HG03571 (cell line): ENCODE data around the gene TAF4.
"Not testable (repeated sequence)": the region's sequence is repeated elsewhere in the genome, so short reads cannot be mapped to it uniquely, and the experiment has no call there.

Experiments used
- ATAC-seq: cut with Tn5 transposase; IDR thresholded peaks from one replicate; pipeline ENCODE4 v1.9.1; 2021; ENCODE audit not compliant: unreplicated experiment

TAF4 gene

DNA sequence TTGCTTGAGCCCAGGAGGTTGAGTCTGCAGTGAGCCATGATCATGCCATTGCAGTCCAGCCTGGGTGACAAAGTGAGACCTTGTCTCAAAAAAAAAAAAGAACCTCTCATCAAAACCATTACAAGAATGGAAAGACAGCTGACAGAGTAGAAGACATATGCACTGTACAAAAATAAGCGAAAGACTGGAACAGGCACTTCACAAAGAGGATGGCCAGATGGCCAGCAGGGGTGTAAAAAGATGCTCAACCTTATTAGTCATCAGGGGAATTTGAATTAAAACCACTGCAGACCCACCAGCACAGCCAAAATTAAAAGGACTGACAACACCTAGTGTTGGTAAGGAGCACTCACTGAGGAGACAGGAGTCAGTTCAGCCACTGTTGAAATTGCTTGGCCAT is 13.5 kb upstream of the TAF4 start:
- ATAC-seq: no peak

DNA sequence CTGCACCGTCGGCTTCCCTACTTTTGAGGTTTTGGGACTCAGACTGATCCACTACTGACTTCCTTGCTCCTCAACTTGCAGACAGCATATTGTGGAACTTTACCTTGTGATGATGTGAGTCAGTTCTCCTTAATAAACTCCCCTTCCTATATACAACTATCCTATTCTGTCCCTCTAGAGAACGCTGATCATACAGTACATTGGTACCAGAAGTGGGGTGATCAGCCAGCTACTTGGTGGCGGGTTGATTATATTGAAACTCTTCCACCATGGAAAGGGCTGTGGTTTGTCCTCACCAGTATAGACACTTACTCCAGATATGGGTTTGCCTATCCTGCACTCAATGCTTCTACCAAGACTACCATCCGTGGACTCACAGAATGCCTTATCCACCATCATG is 7.6 kb upstream of the TAF4 start:
- ATAC-seq: no peak

DNA sequence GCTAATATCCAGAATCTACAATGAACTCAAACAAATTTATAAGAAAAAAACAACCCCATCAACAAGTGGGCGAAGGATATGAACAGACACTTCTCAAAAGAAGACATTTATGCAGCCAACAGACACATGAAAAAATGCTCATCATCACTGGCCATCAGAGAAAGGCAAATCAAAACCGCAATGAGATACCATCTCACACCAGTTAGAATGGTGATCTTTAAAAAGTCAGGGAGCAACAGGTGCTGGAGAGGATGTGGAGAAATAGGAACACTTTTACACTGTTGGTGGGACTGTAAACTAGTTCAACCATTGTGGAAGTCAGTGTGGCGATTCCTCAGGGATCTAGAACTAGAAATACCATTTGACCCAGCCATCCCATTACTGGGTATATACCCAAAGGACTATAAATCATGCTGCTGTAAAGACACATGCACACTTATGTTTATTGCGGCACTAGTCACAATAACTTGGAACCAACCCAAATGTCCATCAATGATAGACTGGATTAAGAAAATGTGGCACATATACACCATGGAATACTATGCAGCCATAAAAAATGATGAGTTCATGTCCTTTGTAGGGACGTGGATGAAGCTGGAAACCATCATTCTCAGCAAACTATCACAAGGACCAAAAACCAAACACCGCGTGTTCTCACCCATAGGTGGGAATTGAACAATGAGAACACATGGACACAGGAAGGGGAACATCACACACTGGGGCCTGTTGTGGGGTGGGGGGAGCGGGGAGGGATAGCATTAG is 6.2 kb upstream of the TAF4 start:
- ATAC-seq: not testable (repeated sequence)

DNA sequence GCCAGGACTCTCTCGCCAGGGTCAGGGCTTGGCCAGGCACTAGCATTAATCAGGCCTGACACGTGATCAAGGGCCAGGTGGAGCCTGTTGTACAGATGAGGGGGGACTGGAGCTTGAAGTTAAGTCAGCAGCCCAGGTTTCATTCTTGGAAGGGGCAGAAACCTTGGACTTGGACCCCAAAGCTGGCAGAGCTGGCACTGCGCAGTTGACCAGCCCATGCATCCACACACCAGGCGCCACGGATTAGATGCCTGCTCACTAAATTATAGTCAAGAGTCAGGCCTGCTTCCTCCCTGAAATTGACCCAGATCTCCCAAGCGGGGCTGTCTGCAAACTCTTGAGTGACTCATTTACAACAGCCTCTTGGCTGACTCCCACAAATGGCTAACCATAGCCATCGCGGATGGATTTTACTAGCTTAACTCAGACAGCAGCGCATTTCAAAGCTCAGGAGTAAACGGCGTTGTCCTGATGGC is 4.1 kb upstream of the TAF4 start:
- ATAC-seq: no peak

DNA sequence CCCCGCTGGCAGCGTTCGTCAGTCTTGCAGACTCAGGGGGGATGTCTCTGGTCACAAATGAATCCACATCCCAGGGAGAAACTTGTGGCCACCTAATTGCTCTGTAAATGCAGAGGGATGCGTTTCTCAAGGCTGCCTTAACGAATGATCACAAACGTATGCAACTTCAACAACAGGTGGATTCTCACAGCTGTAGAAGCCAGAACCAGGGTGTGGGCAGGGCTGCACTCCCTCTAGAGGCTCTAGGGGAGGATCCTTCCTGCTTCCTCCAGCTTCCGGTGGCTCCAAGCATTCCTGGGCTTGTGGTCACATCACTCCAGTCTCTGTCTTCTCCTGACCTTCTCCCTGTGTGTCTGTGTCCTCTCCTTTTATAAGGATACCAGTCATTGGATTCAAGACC is 3.3 kb upstream of the TAF4 start:
- ATAC-seq: no peak

DNA sequence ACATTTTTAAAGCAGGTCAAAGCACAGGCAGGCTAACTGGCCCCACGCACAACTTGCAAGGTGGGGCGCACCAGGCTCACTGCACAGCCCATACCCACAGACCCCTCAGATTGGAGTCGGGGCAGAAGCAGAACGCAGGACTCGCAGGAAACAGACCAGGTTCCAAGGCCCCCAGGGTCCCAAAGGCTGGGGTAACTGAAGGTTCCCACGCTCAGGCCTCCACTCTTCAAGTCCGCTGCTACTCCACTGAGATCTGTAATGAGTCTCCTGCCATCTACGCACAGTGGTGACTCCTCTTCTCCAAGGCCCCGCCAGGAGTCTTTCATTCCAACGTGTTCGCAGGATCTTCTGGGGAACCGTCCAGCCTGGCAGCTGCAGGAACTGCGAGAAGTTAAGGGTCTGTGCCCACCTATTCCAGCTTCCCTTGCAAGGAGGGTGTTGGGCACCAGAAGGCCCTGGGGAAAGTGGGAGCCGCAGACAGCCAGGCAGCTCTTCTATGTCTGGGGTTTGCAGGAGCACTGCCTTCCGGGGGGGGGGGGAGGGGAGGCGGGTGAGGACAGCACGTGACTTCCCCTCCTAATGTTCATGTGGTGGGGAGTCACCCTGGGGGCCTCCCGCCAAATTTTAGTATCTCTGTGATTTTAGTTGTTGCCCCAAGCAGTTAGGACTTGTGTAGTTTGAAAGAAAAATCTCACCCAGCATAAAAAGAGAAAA is 2.0 kb upstream of the TAF4 start:
- no peak for ATAC-seq

DNA sequence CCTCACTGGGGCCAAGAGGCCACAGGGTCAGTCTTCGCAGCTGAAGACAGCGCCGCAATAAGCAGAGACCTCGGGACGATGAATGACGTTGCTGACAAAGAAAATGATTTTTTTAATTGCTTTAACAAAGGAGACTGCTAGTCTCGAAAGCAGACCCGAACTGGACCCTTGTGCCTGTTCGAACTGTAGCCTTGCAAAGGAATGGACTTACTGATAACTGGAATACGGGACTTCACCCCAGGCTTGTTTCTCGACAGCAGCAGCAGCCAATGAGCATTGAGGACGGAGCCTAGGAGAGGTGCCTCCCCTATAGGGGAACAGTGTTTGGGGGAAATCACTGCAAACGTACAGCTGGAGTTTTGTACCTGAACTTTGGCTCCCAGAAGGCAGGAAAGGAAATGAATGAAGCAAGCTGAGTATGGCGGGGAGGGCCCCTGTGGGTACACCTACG is 1.3 kb upstream of the TAF4 start:
- ATAC-seq: no peak

DNA sequence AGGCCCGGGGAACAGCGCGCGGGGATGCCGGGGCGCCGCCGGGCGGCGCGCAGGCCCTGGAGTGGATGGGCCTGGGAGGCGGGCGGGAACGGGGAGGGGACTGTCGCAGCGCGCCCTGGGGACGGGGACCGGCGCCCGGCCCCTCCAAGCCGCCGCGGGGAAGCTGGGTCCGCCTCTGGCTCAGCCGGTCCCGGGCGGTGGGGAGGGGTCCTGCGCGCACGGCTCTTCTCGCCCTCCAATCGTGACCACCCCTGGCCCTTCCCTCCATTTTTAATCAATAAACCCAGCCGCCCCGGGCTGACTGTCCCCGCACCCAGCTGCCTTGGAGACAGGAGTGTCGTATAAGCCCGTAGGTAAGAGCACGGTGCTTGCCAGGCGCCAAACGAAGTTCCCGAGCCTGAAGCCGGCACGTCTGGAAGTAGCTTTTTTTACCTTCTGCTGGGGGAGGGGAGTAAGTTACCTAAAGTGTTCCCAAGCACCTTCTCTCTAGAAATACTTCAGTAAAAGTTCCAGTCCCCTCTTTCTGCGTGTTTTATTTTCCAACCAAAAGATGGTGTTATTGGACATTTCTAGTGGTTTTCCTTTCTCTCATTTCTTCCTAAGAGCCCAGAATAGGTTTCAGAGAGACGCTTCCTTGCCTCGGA is 780 bp upstream of the TAF4 start:
- peak; percentile 32 for ATAC-seq

DNA sequence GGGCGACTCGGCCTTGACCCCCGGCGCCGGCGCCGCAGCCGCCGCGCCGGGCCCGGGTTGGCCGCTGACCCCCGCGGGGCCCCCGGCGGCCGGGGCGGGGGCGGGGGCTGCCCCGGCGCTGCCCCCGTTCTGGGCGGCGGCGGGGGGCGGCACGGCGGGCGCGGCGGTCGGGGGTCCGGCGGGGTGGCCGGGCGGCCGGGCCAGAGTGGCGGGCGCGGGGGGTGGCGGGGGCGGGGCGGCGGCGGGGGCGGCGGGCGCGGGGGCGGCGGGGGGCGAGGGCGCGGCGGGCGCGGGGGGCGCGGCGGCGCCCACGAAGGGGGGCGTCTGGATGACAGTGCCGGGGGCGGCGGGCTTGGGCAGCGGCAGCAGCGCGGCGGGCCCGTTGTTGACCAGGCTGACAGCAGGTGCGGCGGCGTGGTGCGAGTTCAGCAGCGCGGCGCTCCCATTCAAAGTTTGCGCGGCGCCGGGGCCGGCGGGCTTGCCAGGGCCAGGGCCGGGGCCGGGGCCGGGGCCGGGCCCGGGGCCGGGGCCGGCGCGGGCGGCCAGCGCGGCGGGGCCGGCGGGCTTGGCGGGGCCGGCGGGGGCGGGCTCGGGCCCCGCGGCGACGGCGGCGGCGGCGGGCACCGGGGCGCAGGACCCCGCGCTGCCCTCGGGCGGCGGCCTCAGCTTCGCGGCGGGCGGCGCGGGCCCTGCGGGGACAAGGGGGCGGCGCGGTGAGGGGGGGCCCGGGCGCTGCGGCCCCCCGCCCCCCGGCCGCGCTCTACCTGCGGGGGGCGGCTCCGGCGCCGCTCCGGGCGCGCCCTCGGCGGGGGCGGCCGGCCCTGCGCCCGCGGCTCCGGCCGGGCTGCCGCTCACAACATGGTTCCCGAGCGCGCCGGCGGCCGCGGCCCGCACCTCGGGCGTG is 659 bp downstream of the TAF4 start:
- peak; percentile 4 for ATAC-seq

DNA sequence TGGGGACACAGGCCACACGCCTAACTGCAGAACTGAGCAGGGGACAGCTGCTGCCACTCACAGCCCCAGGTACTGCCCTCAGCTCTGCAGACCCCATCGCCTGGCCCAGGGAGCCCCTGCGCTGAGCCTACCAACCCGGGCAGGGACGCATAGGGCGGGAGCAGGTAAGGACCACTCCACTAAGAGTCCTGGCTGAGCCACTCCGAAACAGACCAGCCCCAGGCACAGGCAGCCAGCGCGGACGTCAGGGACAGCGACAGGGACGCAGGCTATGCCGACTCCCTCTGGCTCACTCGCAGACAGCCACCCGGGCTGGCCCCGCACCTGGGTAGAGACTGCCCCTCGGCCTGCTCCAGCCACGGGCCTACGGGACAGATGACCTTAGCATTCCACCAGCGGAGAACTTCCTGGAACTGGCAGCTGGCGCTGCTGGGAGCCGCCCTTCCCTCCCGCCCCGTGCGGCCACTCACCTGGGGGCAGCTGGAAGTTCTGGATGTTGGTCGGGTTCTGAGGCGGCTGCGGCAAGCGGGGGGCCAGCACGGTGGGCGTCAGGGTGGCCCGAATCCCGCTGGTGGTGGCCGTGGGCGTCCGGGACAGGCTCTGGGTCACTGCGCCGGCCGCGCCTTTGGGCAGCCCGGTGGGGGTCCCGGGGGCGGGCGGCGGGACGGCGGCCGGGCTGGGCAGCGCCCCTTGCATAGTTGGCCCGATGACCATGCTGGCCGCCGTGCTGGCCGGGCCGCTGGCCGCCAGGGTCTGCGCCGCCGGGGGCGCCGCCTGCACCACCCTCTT is 1.5 kb downstream of the TAF4 start:
- ATAC-seq: no peak

DNA sequence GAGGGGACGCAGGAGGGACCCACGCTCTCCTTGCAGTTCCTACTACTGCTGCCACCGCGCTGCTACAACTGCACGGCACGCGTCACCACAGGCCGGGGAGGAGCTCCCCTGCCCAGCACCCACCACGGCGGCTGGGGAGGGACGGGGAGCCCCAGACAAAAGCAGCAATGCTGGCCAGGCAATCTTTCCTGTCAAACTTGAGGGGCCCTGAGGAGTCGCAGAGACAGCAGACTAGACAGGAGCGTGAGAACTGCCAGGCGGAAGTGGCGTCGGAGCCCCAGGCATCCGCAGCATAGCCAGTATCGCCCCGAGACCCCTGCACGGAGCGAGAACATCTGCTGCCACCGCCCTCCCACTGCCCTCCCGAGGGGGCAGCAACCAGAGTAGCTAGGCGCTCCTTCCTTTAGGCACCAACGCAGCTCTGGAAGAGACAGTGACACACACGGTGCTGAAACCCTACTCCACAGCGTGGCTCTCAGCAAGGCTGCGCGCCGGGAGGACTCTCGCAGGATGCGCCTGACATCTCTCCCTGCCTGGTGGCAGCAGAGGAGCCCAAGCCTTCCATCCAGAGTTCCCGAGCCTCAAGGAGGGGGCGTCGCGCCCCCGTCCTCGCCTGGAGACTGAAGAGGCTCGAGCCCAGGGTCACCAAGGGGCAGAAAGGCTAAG is 2.2 kb downstream of the TAF4 start:
- ATAC-seq: no peak

DNA sequence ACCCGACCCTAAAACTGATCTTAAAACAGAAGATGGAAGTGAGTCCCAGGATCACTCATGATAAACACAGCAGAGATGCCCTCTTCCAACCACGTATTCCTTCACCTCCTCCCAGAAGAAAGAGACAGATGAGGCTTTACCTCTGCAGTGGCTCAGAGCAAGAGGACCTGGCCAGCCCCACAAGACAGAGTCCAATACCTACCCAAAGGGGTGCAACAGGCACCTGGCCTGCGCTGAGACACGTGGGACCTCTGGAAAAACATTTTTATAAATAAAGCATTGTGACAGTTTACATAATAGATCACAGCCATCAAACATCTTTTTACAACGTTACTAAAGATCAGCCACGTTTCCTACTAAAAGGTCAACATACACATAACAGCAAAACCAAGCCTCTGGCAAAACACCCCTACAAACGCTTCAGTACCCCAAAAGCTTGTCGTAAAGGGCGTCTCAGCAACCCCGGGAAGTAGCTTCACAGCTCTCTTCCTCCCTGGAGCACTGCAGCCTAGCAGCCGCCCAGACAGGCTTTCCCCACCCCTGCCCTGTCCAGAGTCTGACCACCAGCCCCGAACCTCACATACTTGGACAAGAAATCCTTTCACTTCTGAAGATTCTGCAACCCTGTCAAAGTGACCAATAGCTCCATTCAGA is 2.9 kb downstream of the TAF4 start:
- ATAC-seq: no peak

DNA sequence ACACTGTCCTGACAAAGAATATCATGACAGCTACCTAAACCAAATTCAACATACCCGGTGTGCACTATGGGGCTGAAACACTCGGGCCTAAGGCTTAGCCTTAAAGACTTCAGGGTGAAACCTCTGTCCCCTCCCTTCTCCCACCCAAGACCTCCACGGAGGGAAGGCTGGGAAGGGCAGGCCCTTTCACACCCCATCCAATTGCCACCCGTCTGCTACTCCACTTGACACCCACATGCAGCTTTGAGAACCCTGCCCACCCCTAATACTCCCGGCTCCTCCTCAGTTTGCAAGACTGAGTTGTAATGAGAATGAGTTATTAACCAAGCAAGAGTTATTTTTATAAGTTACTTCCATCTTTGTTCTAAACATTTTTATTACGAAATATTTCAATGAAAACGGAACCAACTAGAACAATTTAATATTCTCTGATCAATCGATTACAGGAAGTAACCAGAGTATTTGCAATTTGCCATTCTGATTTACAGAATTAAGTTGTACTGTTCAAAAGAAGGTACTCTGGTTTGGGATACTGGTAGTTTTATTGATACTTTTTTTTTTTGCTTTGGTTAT is 3.7 kb downstream of the TAF4 start:
- ATAC-seq: no peak

DNA sequence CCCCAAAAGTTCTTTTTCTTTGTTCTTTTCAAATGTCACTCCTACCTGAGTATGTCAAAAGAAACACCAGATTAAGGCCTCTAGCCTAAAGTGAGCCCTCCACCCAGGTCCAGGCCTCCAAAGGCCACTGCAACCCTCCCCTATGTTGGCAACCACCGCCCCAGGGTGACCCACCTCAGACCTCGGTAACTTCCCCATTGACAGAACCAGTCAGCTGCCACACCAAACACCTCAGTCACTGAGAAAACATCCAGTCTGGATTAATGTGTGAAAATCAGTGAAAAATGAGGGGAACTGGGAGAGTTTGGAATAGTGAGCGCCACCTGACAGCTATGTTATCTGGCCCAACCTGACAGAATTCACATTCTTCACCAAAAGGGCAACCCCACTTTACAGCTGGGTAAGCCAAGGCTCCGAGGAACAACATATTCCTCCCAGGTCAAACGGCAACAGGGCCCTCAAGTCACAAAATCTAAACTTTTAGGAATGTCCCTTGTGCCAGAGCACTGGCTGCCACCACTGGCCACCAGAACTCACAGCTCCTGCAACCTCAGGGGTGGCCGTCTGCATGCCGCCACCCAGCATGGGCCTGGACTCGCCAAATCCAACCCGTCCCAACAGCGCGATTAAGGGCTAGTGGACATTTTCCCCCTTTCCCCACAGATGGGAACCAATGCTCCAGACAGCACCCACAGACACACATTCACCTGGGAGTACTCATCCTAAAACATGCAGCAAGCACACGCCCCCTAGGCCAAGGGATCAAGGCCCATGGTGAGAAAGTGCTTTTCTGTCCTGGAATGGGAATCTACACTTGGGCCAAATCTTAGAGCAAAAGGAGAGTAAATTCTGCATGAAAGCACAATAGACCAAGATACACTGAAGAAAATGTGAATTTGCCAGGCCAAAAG is 4.8 kb downstream of the TAF4 start:
- no peak for ATAC-seq

DNA sequence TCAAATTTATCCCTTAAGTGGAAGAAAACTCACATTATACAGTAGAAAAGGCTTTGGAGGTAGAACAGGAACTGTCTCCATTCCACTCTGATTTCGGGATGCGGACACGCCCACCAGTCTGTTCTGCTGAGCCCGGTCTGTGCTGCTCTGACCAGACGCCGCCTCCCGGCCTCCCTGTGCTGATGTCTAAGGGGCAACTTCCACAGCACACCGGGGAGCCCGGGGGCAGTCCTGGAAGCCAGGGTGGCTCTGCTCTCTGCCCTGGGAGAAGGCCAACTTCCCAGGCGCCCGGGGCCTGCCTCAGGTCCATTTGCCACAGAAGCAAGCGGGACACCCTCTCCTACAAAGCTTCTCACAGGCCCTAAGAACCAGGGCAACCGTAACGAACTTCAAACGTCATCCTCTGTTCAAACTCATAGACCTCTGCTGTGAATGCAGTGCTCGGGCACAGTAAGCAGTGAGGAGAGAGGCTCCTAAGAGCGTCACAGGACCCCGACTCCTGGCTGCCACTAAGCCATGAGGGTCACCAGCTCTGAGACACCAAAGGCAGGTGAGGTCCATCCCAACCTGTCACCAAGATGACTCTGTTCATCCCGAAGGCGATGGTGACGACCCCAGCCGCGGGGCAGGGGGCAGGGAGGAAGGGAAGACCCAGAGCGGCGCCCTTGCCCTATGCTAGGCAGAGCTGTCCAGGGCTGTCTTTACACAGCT is 5.6 kb downstream of the TAF4 start:
- ATAC-seq: no peak

DNA sequence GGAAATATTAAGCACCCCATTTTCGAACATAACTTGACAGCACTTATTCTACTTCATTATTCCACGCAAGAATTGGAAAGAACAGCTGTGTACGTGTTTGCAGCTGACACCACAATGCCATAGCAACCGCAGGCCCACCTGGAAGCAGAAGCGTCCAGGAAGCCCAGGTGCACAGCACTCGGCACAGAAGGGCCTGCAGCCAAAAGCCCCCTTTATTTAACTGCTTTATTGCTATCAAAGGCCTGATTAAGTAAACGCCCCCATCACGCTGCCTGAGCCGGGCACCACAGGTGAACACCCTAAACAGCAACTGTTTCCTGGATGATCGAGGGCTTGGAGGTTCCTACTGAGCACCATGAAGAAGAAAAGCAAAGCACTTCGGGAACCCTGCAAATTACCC is 6.3 kb downstream of the TAF4 start:
- no peak for ATAC-seq

DNA sequence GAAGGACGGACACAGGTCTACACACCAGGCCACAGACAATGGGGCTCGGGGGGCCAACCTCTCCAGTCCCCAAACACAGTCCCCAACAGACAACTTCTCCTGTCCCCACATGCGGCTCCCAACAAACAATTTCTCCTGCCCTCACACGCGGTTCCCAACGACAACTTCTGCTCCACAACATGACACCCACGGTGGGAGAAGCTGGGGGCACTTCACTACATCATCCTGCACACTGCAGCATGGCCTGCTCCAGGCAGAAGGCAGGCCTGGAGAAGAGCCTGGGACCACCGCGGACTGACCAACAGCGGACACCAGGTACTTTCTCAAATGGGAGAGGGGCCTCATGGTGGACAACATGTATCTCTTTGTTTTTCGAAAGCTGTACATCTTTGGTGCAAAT is 6.7 kb downstream of the TAF4 start:
- ATAC-seq: no peak
